Adrenal gland (tissue), 12 donors: ENCODE results near the gene STK32A. TPM values are rescaled to one million over a fixed set of nuclear protein-coding genes. Genes with fewer than 3 reads are reported as not detected.

ENCODE experiments used
- DNase-seq, 7 donors: peaks; one replicate each; pipeline ENCODE4 v3.0.0-alpha.2; 2019 to 2020
- H3K27ac ChIP-seq, 5 donors: fragments of 200-600 bp; sonication (generic) in 4 of 5; 1 replicate in 3 of 5; 2 replicates in 2 of 5; pipeline versions ENCODE4 v1.5.1 to v1.8.0; 2016 to 2020; ENCODE audit warnings: mild to moderate bottlenecking in 1 of 5
- H3K27me3 ChIP-seq: fragments of 200-600 bp; 2 replicates; pipeline ENCODE4 v1.8.0; 2021
- H3K36me3 ChIP-seq, 2 donors: fragments of 200-600 bp; replicated peaks in 1 of 2; 1 replicate in 1 of 2; 2 replicates in 1 of 2; pipeline versions ENCODE4 v1.5.1 to v1.8.0; 2018 to 2022
- H3K4me1 ChIP-seq, 2 donors: fragments of 200-600 bp; replicated peaks in 1 of 2; 1 replicate in 1 of 2; 2 replicates in 1 of 2; pipeline versions ENCODE4 v1.5.1 to v1.8.0; 2018 to 2021
- H3K4me3 ChIP-seq, 4 donors: fragments of 200-600 bp; sonication (generic) in 3 of 4; one replicate each; pipeline ENCODE4 v1.5.1; 2016 to 2018
- H3K9me3 ChIP-seq, 3 donors: fragments of 200-600 bp; sonication (generic) in 1 of 3; replicated peaks in 1 of 3; 1 replicate in 2 of 3; 2 replicates in 1 of 3; pipeline versions ENCODE4 v1.5.1 to v1.8.0; 2016 to 2021
- POLR2A ChIP-seq, 2 donors: fragments of 450-650 bp; IDR thresholded peaks; one replicate each; pipeline ENCODE4 v1.6.1; 2017; ENCODE audit warnings: antibody characterized with exemption in 2 of 2, mild to moderate bottlenecking in 2 of 2, moderate library complexity in 1 of 2
- WGBS, 4 donors: extraction: QIAGEN DNeasy Blood & Tissue Kit in 2 of 4; methylation state at CpG; one replicate each; pipeline versions ENCODE4 v1.1.5 to v1.1.7; 2013 to 2017; 5-methylcytosine and 5-hydroxymethylcytosine counted together
- intact Hi-C, 2 donors: fragments of 100-400 bp; cut with DNase I; formaldehyde crosslinking; loops; one replicate each; pipeline versions ENCODE4 v1.14.1 to v1.15.0; 2022 to 2023
- polyA plus RNA-seq, 3 donors: library from polyadenylated mRNA; stranded (reverse); fragments of 200-250 nt in 2 of 3; fragments of 350-450 nt in 1 of 3; fragmentation: Illumina TruSeq in 1 of 3; extraction: RNeasy Lipid Tissue Mini Kit (QIAGEN cat#74804) in 1 of 3; gene quantifications; one replicate each; pipeline ENCODE4 v1.2.3, GENCODE V29; 2013 to 2014
- total RNA-seq, 9 donors: library from RNA; depleted of rRNA in 4 of 9; stranded (reverse); fragments of >200 nt in 4 of 9; fragments of 120-200 nt in 1 of 9; fragmentation: NEBNext Ultra II Directional in 1 of 9; extraction: Animal tissue kit (Norgen Biotek cat#: 25700) in 1 of 9; gene quantifications; one replicate each; pipeline versions ENCODE4 v1.1.0 to v1.2.4, GENCODE V29; 2013 to 2023
- TF ChIP-seq, protein P1 (sequence below), 6 experiments: fragments of 450-650 bp in 4 of 6; fragments of 200-600 bp in 2 of 6; sonication (generic) in 1 of 6; IDR thresholded peaks; 1 replicate in 5 of 6; 2 replicates in 1 of 6; pipeline versions ENCODE4 v1.5.1 to v1.8.0; 2016 to 2021; ENCODE audit warnings: antibody characterized with exemption in 6 of 6, mild to moderate bottlenecking in 2 of 6, moderate library complexity in 1 of 6
- donor health status: healthy with polysubstance abuse.
- donor health status: Bipolar disorder and iron deficiency.
- donor health status: DM: yes; HTN: yes; CAD: no.
- donor health status: DM: no; HTN: no; CAD: no.
- donor health status: DM: no; HTN: no; CAD: no.
- donor health status: DM: yes; HTN: yes; CAD: no.

The STK32A gene
- total and polyA plus RNA-seq, 12 donors: 1.8 to 46.0 (median 18.0) TPM

DNA sequence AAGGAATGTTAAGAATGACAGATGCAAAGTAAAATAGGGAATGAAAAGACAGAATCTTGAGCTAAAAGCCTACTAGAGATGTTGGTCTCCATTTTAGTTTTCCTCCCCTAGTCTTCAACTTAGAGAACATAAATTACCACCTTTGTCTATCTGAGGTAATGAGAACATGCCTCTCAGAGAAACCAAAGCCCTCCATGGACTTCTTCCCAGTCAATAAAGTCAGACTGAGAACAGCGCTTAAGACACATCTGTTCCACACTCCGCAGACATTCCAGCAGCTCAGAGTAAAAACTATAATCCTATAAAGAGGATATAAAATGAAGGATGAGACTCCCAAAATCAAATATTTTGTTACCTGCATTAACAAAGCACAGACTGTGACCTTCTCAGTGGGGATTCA lies 195.8 kb downstream of the STK32A start:
- DNase-seq: no peak
- Histone ChIP-seq H3K4me3 (no peak overlapping the region), H3K4me1 (peaks cover 0 to 18% of the 10 kb centered on the region in 2 donors), H3K9me3 (no peaks in the 10 kb centered on the region), H3K27me3 (no peaks in the 10 kb centered on the region), H3K27ac (no peak overlapping the region), H3K36me3 (no peaks in the 10 kb centered on the region)
- TF ChIP-seq, protein P1, sequence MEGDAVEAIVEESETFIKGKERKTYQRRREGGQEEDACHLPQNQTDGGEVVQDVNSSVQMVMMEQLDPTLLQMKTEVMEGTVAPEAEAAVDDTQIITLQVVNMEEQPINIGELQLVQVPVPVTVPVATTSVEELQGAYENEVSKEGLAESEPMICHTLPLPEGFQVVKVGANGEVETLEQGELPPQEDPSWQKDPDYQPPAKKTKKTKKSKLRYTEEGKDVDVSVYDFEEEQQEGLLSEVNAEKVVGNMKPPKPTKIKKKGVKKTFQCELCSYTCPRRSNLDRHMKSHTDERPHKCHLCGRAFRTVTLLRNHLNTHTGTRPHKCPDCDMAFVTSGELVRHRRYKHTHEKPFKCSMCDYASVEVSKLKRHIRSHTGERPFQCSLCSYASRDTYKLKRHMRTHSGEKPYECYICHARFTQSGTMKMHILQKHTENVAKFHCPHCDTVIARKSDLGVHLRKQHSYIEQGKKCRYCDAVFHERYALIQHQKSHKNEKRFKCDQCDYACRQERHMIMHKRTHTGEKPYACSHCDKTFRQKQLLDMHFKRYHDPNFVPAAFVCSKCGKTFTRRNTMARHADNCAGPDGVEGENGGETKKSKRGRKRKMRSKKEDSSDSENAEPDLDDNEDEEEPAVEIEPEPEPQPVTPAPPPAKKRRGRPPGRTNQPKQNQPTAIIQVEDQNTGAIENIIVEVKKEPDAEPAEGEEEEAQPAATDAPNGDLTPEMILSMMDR (IDR thresholded peaks at IDR 0.05): no peak
- TF ChIP-seq POLR2A (IDR thresholded peaks at IDR 0.05): no peak
- WGBS, 4 donors: 70 to 100% (median 96%) methylated on average over 2 of the region's 2 CpGs
- intact Hi-C loops: no loop called here

DNA sequence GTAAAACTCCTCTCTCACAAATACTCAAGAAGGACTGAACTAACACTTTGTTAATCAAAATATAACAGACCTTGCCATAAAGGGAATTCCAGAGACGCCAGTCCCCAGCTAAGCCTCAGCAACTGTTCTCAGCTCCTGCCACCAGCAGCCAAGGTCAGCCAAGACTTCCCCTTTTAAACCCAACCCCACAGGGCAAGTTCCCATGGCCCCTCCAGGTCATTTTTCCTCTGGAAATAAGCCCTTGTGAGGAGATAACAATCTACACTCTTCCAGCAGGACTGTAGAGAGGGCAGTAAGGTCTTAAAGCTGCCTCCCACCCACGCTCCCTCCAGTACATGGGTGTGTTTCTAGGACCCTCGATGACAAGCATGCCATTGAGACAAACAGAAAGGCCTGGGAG lies 196.8 kb downstream of the STK32A start:
- TF ChIP-seq, protein P1 (IDR thresholded peaks at IDR 0.05): no peak
- TF ChIP-seq POLR2A (IDR thresholded peaks at IDR 0.05): no peak
- H3K9me3 ChIP-seq: no peaks in the 10 kb centered on the region
- 52 to 80% (median 69%) methylated on average over 3 of the region's 3 CpGs for WGBS, 4 donors
- H3K4me1 ChIP-seq: peaks cover 0 to 18% of the 10 kb centered on the region in 2 donors
- no peaks in the 10 kb centered on the region for H3K27me3 ChIP-seq
- intact Hi-C loops: no loop called here
- H3K27ac ChIP-seq: no peak overlapping the region
- no peaks in the 10 kb centered on the region for H3K36me3 ChIP-seq
- H3K4me3 ChIP-seq: no peak overlapping the region
- no peak for DNase-seq

DNA sequence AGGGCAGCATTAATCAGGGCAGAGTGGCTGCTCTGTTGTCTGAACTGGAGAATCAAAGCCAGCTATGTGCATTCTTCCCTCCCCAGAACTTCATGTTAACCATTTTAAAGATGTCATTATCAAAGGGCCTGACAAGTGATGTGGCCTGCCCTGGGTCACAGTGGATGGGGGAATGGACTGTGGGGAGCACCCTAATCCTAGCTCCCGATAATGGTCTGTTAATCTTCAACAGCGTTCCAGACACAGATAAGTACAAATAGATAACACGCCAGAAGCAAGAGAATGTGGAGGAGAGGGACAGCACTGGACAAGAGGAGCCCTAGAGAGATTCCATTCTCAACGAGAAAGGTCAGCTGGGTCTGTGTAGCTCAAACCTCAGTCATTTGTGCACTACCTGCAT lies 197.5 kb downstream of the STK32A start:
- WGBS, 4 donors: 68 to 73% (median 70%) methylated on average over 4 of the region's 4 CpGs
- DNase-seq: no peak
- Histone ChIP-seq H3K27ac (no peak overlapping the region), H3K9me3 (no peaks in the 10 kb centered on the region), H3K4me3 (no peak overlapping the region), H3K36me3 (no peaks in the 10 kb centered on the region), H3K4me1 (peaks cover 0 to 11% of the 10 kb centered on the region in 2 donors), H3K27me3 (no peaks in the 10 kb centered on the region)
- intact Hi-C loops: no loop called here
- no peak for TF ChIP-seq POLR2A (IDR thresholded peaks at IDR 0.05)
- TF ChIP-seq, protein P1 (IDR thresholded peaks at IDR 0.05): no peak

DNA sequence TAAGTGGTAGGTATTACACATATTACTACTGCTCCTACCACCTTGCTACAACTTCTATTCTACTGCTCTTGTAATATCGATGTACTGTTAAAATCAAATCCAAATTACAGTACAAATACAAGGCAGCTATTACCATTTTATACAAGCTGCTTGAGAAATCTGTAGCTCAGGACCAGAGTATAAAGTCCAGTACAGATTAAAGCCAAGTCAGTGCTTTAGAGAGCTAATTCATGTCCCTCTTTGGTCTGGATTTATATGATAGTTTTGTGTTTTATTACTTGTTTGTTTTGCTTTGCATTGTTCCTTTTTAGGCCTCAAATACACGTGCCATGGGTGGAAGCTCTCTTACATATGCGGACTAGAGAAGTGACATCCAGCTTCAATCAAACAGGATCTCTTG lies 199.2 kb downstream of the STK32A start:
- intact Hi-C loops: no loop called here
- H3K4me1 ChIP-seq: no peaks in the 10 kb centered on the region

More for the DNA sequence above, 199.2 kb downstream of the STK32A start:
- H3K27me3 ChIP-seq: no peaks in the 10 kb centered on the region
- no peak overlapping the region for H3K4me3 ChIP-seq
- H3K9me3 ChIP-seq: no peaks in the 10 kb centered on the region
- H3K27ac ChIP-seq: no peak overlapping the region
- DNase-seq: no peak
- WGBS, 4 donors: 87 to 94% (median 89%) methylated on average over 3 of the region's 3 CpGs
- TF ChIP-seq, protein P1 (IDR thresholded peaks at IDR 0.05): no peak
- no peak for TF ChIP-seq POLR2A (IDR thresholded peaks at IDR 0.05)
- H3K36me3 ChIP-seq: no peaks in the 10 kb centered on the region
